KMS-11 (cell line): ENCODE data around the gene CKB.

Experiments
- H2AFZ ChIP-seq: fragments of 200-600 bp; sonication (generic); 2 replicates; pipeline ENCODE4 v1.6.1; 2016; ENCODE audit warnings: antibody characterized with exemption, mixed run types, low read depth
- H3K27ac ChIP-seq: fragments of 200-600 bp; sonication (generic); 2 replicates; pipeline ENCODE4 v1.6.1; 2016; ENCODE audit warnings: mild to moderate bottlenecking, mixed run types
- H3K27me3 ChIP-seq: fragments of 200-600 bp; sonication (generic); 2 replicates; pipeline ENCODE4 v1.6.1; 2017; ENCODE audit warnings: mild to moderate bottlenecking, low read depth, mixed run types, moderate library complexity; ENCODE audit not compliant: insufficient read depth
- H3K36me3 ChIP-seq: fragments of 200-600 bp; sonication (generic); 2 replicates; pipeline ENCODE4 v1.6.1; 2017; ENCODE audit warnings: mild to moderate bottlenecking, mixed run types; ENCODE audit not compliant: insufficient read depth
- H3K4me1 ChIP-seq: fragments of 200-600 bp; sonication (generic); 2 replicates; pipeline ENCODE4 v1.6.1; 2016; ENCODE audit warnings: mild to moderate bottlenecking, low read depth, mixed run types; ENCODE audit not compliant: poor library complexity, severe bottlenecking
- H3K4me2 ChIP-seq: fragments of 200-600 bp; sonication (generic); 2 replicates; pipeline ENCODE4 v1.7.0; 2016; ENCODE audit warnings: mild to moderate bottlenecking, mixed run types
- H3K4me3 ChIP-seq: fragments of 200-600 bp; sonication (generic); IDR thresholded peaks from 2 replicates; pipeline ENCODE4 v1.6.1; 2017; ENCODE audit warnings: low read depth, low read length, mixed read lengths; ENCODE audit not compliant: insufficient read depth
- H3K79me2 ChIP-seq: fragments of 200-600 bp; sonication (generic); 2 replicates; pipeline ENCODE4 v1.6.1; 2016; ENCODE audit warnings: low read depth, mixed run types; ENCODE audit not compliant: insufficient read depth
- H3K9ac ChIP-seq: fragments of 200-600 bp; sonication (generic); 2 replicates; pipeline ENCODE4 v1.6.1; 2016; ENCODE audit warnings: mild to moderate bottlenecking, mixed run types
- H4K20me1 ChIP-seq: fragments of 200-600 bp; sonication (generic); 2 replicates; pipeline ENCODE4 v1.6.1; 2016; ENCODE audit warnings: mild to moderate bottlenecking, mixed run types; ENCODE audit not compliant: insufficient read depth
- TF ChIP-seq, protein P1 (sequence below): fragments of 200-600 bp; sonication (generic); conservative IDR thresholded peaks from 2 replicates; pipeline ENCODE4 v1.6.1; 2017; ENCODE audit warnings: low read depth, mild to moderate bottlenecking, antibody characterized with exemption, low read length, moderate library complexity, mixed read lengths

CKB gene

DNA sequence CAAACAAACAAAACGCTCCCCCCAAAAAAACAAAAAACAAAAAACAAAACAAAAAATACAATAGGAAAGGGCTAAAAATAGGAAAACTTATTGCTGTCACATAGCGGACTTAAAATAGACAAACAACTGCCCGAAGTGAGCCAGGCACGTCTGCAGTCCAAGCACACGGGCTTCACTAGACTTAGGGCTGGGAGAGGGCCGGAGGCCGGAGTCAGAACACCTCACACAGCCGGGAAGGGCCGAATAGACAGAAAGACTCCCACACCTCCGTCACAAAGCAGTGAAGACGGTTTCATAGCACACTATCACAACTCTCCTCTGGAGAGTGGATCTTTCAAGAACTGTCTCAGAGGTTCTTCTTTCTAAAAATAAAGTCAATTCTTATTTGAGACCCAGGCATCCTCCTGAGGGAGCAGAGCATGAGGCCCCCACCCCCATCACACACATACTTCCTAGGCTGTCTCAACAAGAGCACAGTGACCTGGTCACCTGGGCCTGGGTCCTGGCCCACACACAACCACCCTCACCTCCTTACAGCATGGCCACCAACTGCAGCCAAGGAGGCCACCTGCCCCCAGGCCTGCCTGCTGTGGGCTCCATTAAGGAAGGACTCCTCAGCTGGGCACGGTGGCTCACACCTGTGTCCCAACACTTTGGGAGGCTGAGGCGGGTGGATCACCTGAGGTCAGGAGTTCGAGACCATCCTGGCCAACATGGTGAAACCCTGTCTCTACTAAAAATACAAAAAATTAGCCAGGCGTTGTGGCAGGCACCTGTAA lies 33.1 kb upstream of the CKB start:
- TF ChIP-seq, protein P1, sequence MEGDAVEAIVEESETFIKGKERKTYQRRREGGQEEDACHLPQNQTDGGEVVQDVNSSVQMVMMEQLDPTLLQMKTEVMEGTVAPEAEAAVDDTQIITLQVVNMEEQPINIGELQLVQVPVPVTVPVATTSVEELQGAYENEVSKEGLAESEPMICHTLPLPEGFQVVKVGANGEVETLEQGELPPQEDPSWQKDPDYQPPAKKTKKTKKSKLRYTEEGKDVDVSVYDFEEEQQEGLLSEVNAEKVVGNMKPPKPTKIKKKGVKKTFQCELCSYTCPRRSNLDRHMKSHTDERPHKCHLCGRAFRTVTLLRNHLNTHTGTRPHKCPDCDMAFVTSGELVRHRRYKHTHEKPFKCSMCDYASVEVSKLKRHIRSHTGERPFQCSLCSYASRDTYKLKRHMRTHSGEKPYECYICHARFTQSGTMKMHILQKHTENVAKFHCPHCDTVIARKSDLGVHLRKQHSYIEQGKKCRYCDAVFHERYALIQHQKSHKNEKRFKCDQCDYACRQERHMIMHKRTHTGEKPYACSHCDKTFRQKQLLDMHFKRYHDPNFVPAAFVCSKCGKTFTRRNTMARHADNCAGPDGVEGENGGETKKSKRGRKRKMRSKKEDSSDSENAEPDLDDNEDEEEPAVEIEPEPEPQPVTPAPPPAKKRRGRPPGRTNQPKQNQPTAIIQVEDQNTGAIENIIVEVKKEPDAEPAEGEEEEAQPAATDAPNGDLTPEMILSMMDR, result no peak
- no peak overlapping the region for H3K27ac ChIP-seq
- H2AFZ ChIP-seq, result no peak overlapping the region
- H3K4me1 ChIP-seq, result peaks cover 2% of the 10 kb centered on the region
- peaks cover 17% of the 10 kb centered on the region for H3K79me2 ChIP-seq
- H4K20me1 ChIP-seq, result no peaks in the 10 kb centered on the region
- no peaks in the 10 kb centered on the region for H3K27me3 ChIP-seq
- H3K36me3 ChIP-seq, result no peaks in the 10 kb centered on the region
- H3K4me3 ChIP-seq, result no peak overlapping the region
- H3K9ac ChIP-seq, result no peak overlapping the region
- no peak overlapping the region for H3K4me2 ChIP-seq

GRCh38 chr14:103552846-103553210 lies 30.2 kb upstream of the CKB start:
- H3K79me2 ChIP-seq, result no peaks in the 10 kb centered on the region

GRCh38 chr14:103552011-103552845 lies 29.6 kb upstream of the CKB start:
- no peak overlapping the region for H3K27ac ChIP-seq

More at GRCh38 chr14:103552846-103553210, 30.2 kb upstream of the CKB start:
- H3K27me3 ChIP-seq, result no peaks in the 10 kb centered on the region
- TF ChIP-seq, protein P1, result no peak
- H4K20me1 ChIP-seq, result no peaks in the 10 kb centered on the region
- no peaks in the 10 kb centered on the region for H3K4me1 ChIP-seq
- H2AFZ ChIP-seq, result no peak overlapping the region
- H3K27ac ChIP-seq, result no peak overlapping the region
- H3K4me2 ChIP-seq, result no peak overlapping the region
- no peak overlapping the region for H3K9ac ChIP-seq
- H3K36me3 ChIP-seq, result no peaks in the 10 kb centered on the region
- no peak overlapping the region for H3K4me3 ChIP-seq

DNA sequence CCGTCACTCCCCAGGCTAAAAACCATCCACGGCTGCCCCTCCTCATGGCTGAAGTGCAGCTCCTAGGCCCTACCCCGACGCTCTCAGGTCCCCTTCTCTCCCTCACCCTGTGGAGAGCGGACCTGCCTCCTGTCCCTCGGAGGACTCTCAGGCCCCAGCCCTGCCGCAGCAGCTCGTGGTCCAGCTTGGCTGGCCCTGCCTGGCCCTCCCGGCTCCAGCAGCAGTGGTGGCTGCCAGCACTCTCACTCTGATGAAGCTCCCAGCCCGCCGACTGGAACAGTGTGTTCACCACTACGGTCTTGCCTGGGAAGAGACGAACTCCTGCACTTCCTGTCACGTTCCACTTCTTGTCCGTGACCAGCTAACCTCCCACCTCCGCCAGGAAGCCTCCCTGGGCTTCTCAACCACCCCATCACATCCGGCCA lies 28.7 kb upstream of the CKB start:
- no peak overlapping the region for H2AFZ ChIP-seq

More at GRCh38 chr14:103552011-103552845, 29.6 kb upstream of the CKB start:
- H3K9ac ChIP-seq, result no peak overlapping the region
- H4K20me1 ChIP-seq, result no peaks in the 10 kb centered on the region
- no peak overlapping the region for H2AFZ ChIP-seq
- no peaks in the 10 kb centered on the region for H3K4me1 ChIP-seq
- H3K4me3 ChIP-seq, result no peak overlapping the region
- TF ChIP-seq, protein P1, result no peak
- no peaks in the 10 kb centered on the region for H3K27me3 ChIP-seq
- no peaks in the 10 kb centered on the region for H3K36me3 ChIP-seq
- no peak overlapping the region for H3K4me2 ChIP-seq
- H3K79me2 ChIP-seq, result no peaks in the 10 kb centered on the region

More for the DNA sequence above, 28.7 kb upstream of the CKB start:
- Histone ChIP-seq H3K4me2 (no peak overlapping the region), H4K20me1 (no peaks in the 10 kb centered on the region), H3K36me3 (no peaks in the 10 kb centered on the region), H3K4me1 (no peaks in the 10 kb centered on the region), H3K27me3 (no peaks in the 10 kb centered on the region), H3K79me2 (no peaks in the 10 kb centered on the region), H3K9ac (no peak overlapping the region), H3K4me3 (no peak overlapping the region), H3K27ac (no peak overlapping the region)
- TF ChIP-seq, protein P1, result no peak
